CD14-positive monocyte (primary cell): ENCODE measurements around the gene CEP112. TPM values are rescaled to one million over a fixed set of nuclear protein-coding genes. Genes with fewer than 3 reads are reported as not detected.

ENCODE experiments used
- DNase-seq, 3 donors: peaks; one replicate each; pipeline ENCODE4 v3.0.0-alpha.2; 2011 to 2022
- H2AFZ ChIP-seq: 2 replicates; pipeline ENCODE4 v1.6.0; 2012; ENCODE audit warnings: mild to moderate bottlenecking, low read depth, low read length, inconsistent platforms; ENCODE audit not compliant: insufficient read depth, poor library complexity, severe bottlenecking
- H3K27ac ChIP-seq, 2 donors: 1 replicate in 1 of 2; 2 replicates in 1 of 2; pipeline ENCODE4 v1.5.1; 2012 to 2013; ENCODE audit warnings: low read length in 2 of 2, control low read depth in 1 of 2, inconsistent platforms in 1 of 2, low read depth in 1 of 2, mild to moderate bottlenecking in 1 of 2
- H3K27me3 ChIP-seq, 2 donors: one replicate each; pipeline versions ENCODE4 v1.6.0 to v1.6.1; 2011 to 2013; ENCODE audit warnings: low read length in 2 of 2; ENCODE audit not compliant: control insufficient read depth in 2 of 2, insufficient read depth in 2 of 2
- H3K36me3 ChIP-seq, 2 donors: replicated peaks in 1 of 2; 1 replicate in 1 of 2; 2 replicates in 1 of 2; pipeline versions ENCODE4 v1.5.1 to v1.6.1; 2012 to 2013; ENCODE audit warnings: low read length in 2 of 2, control low read depth in 1 of 2, inconsistent platforms in 1 of 2, mild to moderate bottlenecking in 1 of 2; ENCODE audit not compliant: insufficient read depth in 2 of 2, control insufficient read depth in 1 of 2
- H3K4me1 ChIP-seq, 2 donors: 1 replicate in 1 of 2; 2 replicates in 1 of 2; pipeline versions ENCODE4 v1.5.1 to v1.6.1; 2012 to 2013; ENCODE audit warnings: low read length in 2 of 2, control low read depth in 1 of 2, inconsistent platforms in 1 of 2, mild to moderate bottlenecking in 1 of 2, moderate library complexity in 1 of 2; ENCODE audit not compliant: insufficient read depth in 2 of 2, control insufficient read depth in 1 of 2
- H3K4me2 ChIP-seq: replicated peaks from 2 replicates; pipeline ENCODE3; 2012; ENCODE audit warnings: low read length, moderate library complexity, mild to moderate bottlenecking; ENCODE audit not compliant: poor library complexity, severe bottlenecking; ENCODE audit errors: extremely low read depth
- H3K4me3 ChIP-seq, 3 experiments: fragments of 200-600 bp in 1 of 3; sonication (generic) in 1 of 3; replicated peaks in 1 of 3; 1 replicate in 2 of 3; 2 replicates in 1 of 3; pipeline ENCODE4 v1.5.1; 2011 to 2013; ENCODE audit warnings: low read length in 3 of 3, mild to moderate bottlenecking in 3 of 3, control low read depth in 2 of 3, low read depth in 2 of 3, inconsistent platforms in 1 of 3, moderate library complexity in 1 of 3
- H3K79me2 ChIP-seq: 2 replicates; pipeline ENCODE4 v1.6.0; 2012; ENCODE audit warnings: mild to moderate bottlenecking, control low read depth, inconsistent platforms, low read length, moderate library complexity; ENCODE audit not compliant: insufficient read depth
- H3K9ac ChIP-seq: 2 replicates; pipeline ENCODE4 v1.6.0; 2017; ENCODE audit warnings: low read length, mild to moderate bottlenecking; ENCODE audit not compliant: insufficient read depth, poor library complexity, severe bottlenecking
- H3K9me3 ChIP-seq, 2 donors: replicated peaks in 1 of 2; 1 replicate in 1 of 2; 2 replicates in 1 of 2; pipeline versions ENCODE4 v1.5.1 to v1.6.1; 2012 to 2013; ENCODE audit warnings: low read length in 2 of 2, control low read depth in 1 of 2; ENCODE audit not compliant: control insufficient read depth in 1 of 2, insufficient read depth in 1 of 2
- H4K20me1 ChIP-seq: 2 replicates; pipeline ENCODE4 v1.6.0; 2012; ENCODE audit warnings: mild to moderate bottlenecking, low read length, control low read depth, moderate library complexity; ENCODE audit not compliant: insufficient read depth
- H3K27ac Mint-ChIP-seq, 7 donors: one replicate each; pipeline ENCODE4 v1.8.0; 2020; ENCODE audit warnings: mild to moderate bottlenecking in 7 of 7, mixed read lengths in 7 of 7, moderate library complexity in 6 of 7, inconsistent platforms in 2 of 7
- H3K27me3 Mint-ChIP-seq, 3 donors: one replicate each; pipeline ENCODE4 v1.8.0; 2021 to 2022; ENCODE audit warnings: low read depth in 3 of 3, mild to moderate bottlenecking in 3 of 3, mixed read lengths in 3 of 3, moderate library complexity in 3 of 3, inconsistent platforms in 1 of 3
- H3K36me3 Mint-ChIP-seq, 2 donors: one replicate each; pipeline ENCODE4 v1.8.0; 2020; ENCODE audit warnings: mixed read lengths in 2 of 2, inconsistent platforms in 1 of 2, mild to moderate bottlenecking in 1 of 2
- H3K4me1 Mint-ChIP-seq: one replicate; pipeline ENCODE4 v1.8.0; 2020; ENCODE audit warnings: mild to moderate bottlenecking, mixed read lengths
- H3K4me3 Mint-ChIP-seq, 2 donors: one replicate each; pipeline ENCODE4 v1.8.0; 2020; ENCODE audit warnings: mild to moderate bottlenecking in 2 of 2, mixed read lengths in 2 of 2, moderate library complexity in 1 of 2
- H3K9me3 Mint-ChIP-seq, 7 donors: one replicate each; pipeline ENCODE4 v1.8.0; 2020 to 2022; ENCODE audit warnings: mixed read lengths in 7 of 7, mild to moderate bottlenecking in 6 of 7, moderate library complexity in 6 of 7, inconsistent platforms in 2 of 7
- CTCF ChIP-seq: fragments of 200-600 bp; IDR thresholded peaks from one replicate; pipeline ENCODE4 v1.8.0; 2022; ENCODE audit warnings: antibody characterized with exemption, mild to moderate bottlenecking
- WGBS: methylation state at CpG from one replicate; pipeline ENCODE4 v1.1.5; 2013; ENCODE audit warnings: missing lambda C conversion rate; ENCODE audit not compliant: insufficient coverage; 5-methylcytosine and 5-hydroxymethylcytosine counted together
- intact Hi-C, 2 donors: fragments of 100-400 bp; cut with micrococcal nuclease; formaldehyde crosslinking; loops; one replicate each; pipeline versions ENCODE4 v1.15.0 to v1.15.1; 2023
- polyA plus RNA-seq, 3 donors: library from polyadenylated mRNA; depleted of rRNA in 1 of 3; unstranded in 2 of 3; stranded (reverse) in 1 of 3; fragments of 300-500 nt in 2 of 3; fragments of >200 nt in 1 of 3; fragmentation: Illumina TruSeq in 2 of 3; gene quantifications; 1 replicate in 2 of 3; 2 replicates in 1 of 3; pipeline ENCODE4 v1.2.3, GENCODE V29; 2012 to 2021

The CEP112 gene
- polyA plus RNA-seq, 3 donors, result 0.10 TPM; not detected in 2

DNA sequence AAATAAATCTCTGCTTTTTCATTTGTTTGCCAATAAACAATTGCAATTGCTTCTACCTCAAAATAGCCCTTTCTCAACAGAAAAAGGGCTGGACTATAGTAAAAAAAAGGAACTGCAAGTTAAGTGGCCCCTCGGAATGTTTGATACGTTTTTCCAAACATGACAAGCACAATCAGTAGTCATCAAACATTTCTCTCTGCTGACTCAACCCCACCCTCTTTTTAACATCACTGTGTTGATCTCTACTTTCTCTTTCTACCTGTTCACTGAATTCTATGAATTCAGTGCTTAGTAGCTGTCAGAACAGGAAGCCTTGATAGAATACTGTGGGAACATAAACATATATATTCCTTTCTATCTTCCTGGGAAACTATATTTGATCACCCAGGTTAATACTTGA, 514.0 kb downstream of the CEP112 start:
- WGBS, result no CpG with 5 or more reads among the region's 2 CpGs
- H3K27me3 ChIP-seq, result no peaks in the 10 kb centered on the region
- Mint-ChIP-seq H3K9me3 (peaks cover 6 to 19% (median 10%) of the 10 kb centered on the region in 7 donors), H3K4me3 (no peak overlapping the region), H3K4me1 (no peaks in the 10 kb centered on the region), H3K27ac (no peak overlapping the region), H3K27me3 (peaks cover 2 to 5% (median 3%) of the 10 kb centered on the region in 3 donors), H3K36me3 (no peaks in the 10 kb centered on the region)
- H2AFZ ChIP-seq, result no peak overlapping the region
- no peak overlapping the region for H3K9ac ChIP-seq
- no peaks in the 10 kb centered on the region for H3K4me1 ChIP-seq
- H3K9me3 ChIP-seq, result peaks cover 0 to 4% of the 10 kb centered on the region in 2 donors
- H4K20me1 ChIP-seq, result no peaks in the 10 kb centered on the region
- no peaks in the 10 kb centered on the region for H3K36me3 ChIP-seq
- intact Hi-C loops, result no loop called here
- H3K4me2 ChIP-seq, result no peak overlapping the region
- TF ChIP-seq CTCF, result no peak
- no peaks in the 10 kb centered on the region for H3K79me2 ChIP-seq
- no peak overlapping the region for H3K4me3 ChIP-seq
- H3K27ac ChIP-seq, result no peak overlapping the region
- no peak for DNase-seq

DNA sequence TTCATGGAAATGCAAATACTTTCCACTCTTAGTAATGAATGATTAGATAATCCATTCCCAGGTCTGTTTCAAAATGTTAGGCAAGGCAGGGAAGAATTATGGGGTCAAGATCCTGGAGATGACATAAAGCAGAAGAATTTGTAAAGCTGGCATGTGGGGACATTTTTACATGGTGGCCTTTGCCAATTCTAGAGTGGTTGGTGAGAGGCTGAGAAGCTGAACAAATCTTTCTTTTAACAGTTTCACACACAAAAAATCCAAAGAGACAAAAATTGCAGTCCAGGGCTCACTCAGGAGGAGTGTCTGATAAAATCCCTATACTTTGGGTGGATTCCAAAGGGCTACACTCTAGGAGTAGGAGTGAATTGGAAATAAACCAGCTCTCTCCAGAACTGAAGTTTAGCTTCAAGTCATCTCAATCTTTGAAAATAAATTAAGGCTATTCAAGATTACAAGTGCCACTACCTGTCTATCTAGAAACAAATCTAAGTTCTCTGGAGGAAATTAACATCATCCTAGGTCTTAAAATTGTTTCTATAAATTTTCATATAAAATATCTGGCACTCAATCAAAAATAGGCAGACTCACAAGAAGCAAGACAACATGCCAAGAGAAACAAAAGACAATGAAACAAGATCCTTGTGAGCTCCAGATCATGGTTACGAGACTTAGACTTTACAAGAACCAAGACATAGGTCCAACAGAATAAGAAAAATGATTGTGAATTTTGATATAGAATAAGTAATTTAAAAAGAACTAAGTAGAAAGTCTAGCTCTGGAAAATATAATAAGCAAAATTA, 517.5 kb downstream of the CEP112 start:
- H3K4me3 ChIP-seq, result no peak overlapping the region
- Mint-ChIP-seq H3K27ac (no peak overlapping the region), H3K4me3 (no peak overlapping the region), H3K9me3 (peaks cover 0 to 10% (median 2%) of the 10 kb centered on the region in 7 donors), H3K4me1 (no peaks in the 10 kb centered on the region), H3K27me3 (peaks cover 2% of the 10 kb centered on the region in 3 donors), H3K36me3 (no peaks in the 10 kb centered on the region)
- no peaks in the 10 kb centered on the region for H4K20me1 ChIP-seq
- H3K79me2 ChIP-seq, result no peaks in the 10 kb centered on the region
- H3K9ac ChIP-seq, result no peak overlapping the region
- H3K27ac ChIP-seq, result no peak overlapping the region
- no peak overlapping the region for H3K4me2 ChIP-seq
- no peaks in the 10 kb centered on the region for H3K27me3 ChIP-seq
- intact Hi-C loops, result no loop called here
- H2AFZ ChIP-seq, result no peak overlapping the region
- no peak for TF ChIP-seq CTCF
- no peaks in the 10 kb centered on the region for H3K36me3 ChIP-seq
- H3K9me3 ChIP-seq, result peaks cover 0 to 4% of the 10 kb centered on the region in 2 donors
- DNase-seq, result no peak
- no CpG with 5 or more reads among the region's 1 CpG for WGBS
- H3K4me1 ChIP-seq, result no peaks in the 10 kb centered on the region
